Ecto neural progenitor cell (in vitro differentiated cells): Measurements from ENCODE around the gene RAB11A.

Source experiments
- DNase-seq: peaks from one replicate; pipeline ENCODE4 v3.0.0-alpha.2; 2018; ENCODE audit warnings: low spot score

Gene RAB11A

DNA sequence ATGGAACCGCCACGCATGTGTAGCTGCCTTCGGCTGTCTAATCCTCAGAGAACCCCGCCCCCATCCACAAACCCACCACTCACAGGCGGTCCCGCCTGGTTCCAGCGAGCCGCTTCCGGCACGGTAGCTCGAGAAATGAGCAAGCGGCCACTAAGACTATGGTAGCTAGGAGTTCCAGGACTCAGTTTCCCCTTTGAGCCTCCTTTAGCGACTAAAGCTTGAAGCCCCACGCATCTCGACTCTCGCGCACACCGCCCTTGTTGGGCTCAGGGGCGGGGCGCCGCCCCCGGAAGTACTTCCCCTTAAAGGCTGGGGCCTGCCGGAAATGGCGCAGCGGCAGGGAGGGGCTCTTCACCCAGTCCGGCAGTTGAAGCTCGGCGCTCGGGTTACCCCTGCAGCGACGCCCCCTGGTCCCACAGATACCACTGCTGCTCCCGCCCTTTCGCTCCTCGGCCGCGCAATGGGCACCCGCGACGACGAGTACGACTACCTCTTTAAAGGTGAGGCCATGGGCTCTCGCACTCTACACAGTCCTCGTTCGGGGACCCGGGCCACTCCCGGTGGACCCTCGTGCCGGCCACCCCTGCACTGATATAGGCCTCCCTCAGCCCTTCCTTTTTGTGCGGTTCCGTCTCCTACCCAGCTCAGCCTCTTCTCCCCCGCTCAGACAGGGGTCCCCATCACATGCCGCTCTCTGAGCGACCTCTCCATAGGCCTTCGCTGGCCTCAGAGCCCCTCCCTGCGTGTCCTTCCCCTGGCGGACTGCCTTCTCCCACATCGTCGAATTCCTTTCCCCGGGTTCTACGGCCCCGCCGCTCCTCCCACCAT lies at the start of gene RAB11A:
RAB11A (plus strand) TSS at position 366 of the 828 bp plus-strand sequence; CDS start at position 461, 95 bp downstream.
- peak; percentile 97 for DNase-seq

DNA sequence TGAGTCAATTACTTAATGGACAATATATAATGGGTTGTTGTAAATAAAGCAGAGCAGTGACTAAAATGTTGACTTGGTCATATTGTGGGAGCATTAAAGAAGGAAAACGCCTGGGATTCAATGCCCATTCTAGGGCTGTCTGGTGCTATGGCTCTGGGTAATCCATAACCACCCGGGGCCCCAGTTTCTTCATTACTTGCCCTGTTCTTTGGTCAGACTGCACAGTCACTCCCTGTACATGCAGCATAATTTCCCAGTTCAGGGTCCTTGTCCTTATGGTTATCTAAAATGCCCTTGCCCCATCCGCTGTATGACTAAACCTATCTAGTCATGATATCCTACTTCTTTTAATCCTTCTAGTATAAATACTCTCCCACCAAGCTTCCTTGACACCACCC lies 49.7 kb upstream of the RAB11A start:
- no peak for DNase-seq

DNA sequence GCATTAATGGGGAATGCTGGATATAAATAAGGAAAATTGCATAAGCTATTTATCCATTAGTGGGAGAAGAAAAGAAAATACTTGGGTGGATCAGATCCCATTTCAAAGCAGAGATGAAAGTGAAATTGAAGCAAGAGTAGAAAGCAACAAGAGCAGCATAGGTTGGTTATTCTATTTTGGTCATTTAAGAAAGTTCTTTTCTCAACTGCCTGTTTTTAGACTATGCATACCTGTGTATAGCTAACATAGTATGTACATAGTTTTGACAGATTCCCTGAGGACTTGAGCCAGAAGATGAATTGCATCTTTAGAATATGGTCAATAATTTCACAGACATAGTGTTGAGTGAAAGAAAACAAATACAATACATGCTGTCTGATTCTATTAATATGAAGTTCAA lies 48.2 kb upstream of the RAB11A start:
- DNase-seq, result no peak

DNA sequence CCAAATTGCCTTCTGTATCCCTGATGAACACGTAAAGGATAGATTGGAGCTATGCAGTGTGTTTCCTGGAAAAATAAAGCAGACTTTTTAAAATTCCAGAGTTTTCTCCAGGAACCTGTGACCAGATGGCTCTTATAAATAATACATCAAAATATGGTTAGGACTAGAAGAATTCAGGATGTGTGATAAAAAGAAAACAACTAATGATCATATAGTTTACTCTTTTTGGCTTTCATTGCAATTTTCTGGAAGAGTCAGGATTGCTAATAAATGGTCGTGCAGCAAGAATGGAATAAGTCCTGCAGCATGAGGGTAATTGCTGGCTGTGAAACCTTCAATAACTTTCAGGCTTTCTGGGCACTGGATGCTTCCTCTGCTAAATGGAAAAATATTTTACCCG lies 47.0 kb upstream of the RAB11A start:
- DNase-seq, result no peak

DNA sequence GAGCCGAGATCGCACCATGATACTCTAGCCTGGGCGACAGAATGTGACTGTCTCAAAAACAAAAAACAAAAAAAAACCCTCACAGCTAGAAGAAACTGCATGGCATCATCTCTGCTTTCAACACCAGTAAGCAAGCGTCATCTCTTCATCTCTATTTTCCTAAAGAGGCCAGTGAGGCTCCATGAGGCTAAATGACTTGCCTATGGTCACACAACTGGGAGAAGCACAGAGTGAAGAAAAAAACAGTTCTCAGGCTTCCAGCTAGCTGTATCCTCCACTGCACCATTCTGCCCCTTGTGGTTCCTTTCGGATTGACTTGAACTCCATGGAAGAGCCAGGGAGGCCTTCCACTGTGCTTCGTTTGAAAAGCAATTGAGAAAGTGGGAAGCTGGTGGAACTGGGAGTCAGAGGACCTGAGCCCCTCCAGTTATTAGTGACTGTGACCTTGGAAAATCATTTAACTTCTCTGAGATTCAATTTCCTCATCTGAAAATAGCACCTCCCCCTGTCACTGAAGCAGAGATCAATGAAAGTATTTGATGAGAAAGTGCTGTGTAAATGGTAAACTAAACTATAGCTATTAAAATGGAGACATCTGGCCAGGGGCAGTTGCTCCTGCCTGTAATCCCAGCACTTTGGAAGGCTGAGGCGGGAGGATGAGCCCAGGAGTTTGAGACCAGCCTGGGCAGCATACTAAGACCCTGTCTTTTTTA lies 45.1 kb upstream of the RAB11A start:
- peak; percentile 55 for DNase-seq

DNA sequence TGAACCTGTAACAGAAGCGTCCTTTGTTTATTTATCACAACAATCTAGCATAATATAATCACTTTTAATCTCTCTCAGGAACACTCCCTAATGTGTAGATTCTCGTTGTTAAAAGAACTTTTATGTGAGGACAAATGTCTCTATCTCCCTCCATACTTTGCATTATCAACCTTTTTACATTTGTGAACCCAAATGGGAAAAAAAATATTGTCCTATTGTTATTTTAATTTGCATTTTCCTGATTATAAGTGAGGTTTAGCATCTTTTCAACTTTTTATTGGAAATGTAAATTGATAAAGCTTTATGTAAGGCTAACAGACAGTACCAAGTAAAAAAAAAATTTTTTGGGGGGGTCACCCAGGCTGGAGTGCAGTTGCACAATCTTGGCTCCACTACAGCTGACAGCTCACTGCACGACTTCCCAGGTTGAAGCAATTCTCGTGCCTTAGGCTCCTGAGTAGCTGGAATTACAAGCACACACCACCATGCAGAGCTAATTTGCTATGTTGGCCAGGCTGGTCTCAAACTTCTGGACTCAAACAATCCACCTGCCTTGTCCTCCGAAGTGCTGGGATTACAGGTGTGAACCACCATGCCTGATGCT lies 44.2 kb upstream of the RAB11A start:
- no peak for DNase-seq

DNA sequence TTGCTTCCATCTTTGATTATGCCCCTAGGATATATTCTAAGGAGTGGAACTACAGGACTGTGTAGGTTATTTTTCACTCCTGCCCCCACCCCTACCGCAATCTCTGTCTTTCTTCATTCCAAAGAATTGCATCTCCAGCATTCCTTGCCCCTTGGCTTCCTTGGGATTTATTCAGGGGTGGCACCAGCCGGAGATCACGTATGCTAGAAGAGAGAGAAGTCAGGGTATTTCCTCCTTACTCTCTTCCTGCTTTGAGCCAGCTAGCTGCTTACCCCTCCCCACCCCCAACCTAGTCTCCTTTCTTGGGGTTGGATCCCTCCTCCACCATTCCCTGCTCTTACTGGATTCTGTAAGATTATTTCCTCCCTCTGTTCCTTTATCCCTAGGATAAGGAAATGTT lies 42.2 kb upstream of the RAB11A start:
- DNase-seq, result no peak

DNA sequence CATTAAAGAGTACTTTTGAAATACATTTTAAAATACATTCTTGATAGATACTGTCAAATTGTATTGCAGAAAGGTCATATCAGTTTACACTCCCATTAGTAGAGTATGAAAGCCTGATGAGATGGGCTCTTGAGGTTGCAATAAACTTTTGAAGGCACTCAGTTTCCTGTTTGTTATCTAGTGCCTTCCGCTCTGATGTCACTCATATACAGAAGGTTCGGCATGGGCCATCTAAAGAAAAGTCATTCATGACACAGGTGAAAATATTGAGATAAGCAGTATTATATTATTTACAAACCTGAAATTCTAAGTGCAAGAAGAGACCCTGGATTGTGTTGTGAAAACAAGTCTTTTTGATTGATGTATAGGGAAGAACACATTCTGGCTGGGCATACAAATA lies 40.7 kb upstream of the RAB11A start:
- DNase-seq, result no peak

DNA sequence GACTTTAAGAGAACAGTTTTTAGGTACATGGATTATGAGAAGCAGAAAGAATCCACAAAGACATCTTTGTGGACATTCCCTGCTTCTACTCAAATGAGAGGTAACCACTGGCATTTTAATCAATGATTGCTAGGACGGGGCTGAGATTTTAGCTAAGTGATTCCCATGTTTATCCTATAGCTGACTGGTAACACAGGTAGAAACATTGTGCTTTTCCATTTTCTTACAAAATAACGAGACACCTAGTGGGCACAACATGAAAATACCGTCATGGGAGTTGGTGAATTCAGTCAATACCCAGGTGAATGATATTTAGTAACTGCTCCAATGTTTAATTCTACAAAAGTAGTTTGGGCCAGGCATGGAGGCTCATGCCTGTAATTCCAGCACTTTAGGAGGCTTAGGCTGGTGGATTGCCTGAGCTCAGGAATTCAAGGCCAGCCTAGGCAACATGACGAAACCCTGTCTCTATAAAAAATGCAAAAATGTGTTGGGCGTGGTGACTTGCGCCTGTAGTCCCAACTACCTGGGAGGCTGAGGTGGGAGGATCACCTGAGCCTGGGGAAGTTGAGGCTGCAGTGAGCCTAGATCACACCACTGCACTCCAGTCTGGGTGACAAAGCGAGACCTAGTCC lies 40.0 kb upstream of the RAB11A start:
- no peak for DNase-seq

DNA sequence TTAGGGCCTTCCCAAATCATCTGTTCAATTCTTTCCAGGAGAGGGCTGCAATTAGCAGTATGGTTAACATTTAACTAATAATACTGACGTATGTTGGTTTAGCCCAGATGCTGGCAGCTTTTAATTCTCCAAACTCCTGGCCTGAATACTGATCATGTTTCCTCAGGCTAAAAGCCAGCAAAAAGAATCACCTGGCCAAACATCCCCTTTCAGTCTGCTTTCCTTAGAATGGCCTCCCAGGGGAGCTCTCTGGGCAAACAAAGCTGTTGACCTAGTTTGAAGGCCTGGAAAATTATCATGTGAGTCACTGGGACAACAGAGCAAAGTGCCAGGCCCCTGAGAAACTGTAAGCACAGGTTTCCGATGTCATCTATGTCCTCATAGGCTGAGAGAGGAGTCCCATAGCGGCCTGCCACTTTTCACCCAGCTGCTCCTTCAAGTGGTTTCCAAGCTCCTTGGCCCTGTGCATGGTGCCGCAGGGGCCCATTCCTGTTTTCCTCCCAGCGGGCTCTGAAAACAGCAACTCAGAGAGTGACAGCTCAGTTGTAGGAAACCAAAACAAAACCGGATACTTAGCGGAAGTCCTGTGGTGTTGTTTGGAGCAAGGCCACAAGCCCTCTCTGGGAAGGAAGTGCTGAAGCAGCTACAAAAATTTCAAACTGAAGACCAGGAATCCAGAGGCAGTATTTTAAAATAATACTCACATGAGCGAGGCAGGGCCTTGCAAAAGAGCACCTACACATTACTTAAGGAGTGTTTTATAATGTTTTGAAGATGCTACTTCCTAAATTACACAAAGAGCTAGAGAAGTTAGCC lies 36.5 kb upstream of the RAB11A start:
- DNase-seq, result peak; percentile 60

DNA sequence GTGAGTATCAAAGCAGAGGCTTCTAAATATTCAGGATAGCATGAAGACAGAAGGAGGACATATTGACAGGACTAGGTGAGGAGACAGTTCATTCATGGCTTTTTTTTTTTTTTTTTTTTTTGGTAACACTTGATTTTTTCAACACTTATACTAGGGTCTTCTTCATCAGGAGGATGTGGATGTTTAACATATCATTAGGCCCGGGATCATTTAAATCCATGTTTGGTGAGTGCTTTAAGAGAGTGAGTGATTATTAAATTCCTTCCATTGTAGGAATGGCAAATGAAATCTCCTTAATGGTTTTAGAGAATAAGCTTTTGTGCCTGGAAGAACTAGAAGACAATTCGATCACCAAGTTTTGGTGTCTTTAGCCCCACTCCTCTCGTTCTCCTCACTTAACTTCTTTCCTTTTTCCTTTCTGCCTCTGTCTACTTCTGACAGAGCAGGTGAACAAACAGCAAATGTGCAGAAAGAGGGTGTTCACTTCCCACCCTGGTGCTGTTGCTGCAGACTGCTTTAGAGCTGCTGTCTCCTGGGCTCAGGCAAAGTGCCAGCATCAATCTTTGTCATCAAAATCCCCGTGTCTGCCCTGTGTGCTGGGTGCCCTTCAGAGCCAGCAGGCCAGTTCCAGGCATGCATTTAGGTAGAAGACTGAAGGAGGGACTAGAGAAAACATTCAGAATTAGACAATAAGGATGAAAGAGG lies 35.6 kb upstream of the RAB11A start:
- no peak for DNase-seq

DNA sequence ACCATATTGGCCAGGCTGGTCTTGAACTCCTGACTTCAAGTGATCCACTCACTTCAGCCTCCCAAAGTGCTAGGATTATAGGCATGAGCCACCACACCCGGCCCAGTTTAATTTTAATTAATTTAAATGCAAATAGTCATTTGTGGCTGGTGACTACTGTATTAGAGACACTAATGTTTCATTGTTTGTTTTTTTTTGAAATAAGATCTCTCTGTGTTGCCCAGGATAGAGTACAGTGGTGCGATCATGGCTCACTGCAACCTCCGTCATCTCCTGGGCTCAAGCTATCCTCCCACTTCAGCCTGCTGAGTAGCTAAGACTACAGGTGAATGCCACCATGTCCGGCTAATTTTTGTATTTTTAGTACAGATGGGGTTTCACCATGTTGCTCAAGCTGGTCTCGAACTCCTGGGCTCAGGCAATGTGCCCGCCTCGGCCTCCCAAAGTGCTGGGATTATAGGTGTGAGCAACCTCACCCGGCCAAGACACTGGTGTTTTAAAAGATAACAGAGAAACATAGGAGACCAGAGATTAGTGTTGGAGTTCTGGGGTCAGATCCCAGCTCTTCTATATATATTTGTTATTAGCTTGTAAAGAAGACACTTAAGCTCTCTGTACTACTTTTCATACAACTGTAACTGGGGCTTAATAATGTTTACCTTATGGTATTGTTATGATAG lies 34.5 kb upstream of the RAB11A start:
- DNase-seq, result no peak

DNA sequence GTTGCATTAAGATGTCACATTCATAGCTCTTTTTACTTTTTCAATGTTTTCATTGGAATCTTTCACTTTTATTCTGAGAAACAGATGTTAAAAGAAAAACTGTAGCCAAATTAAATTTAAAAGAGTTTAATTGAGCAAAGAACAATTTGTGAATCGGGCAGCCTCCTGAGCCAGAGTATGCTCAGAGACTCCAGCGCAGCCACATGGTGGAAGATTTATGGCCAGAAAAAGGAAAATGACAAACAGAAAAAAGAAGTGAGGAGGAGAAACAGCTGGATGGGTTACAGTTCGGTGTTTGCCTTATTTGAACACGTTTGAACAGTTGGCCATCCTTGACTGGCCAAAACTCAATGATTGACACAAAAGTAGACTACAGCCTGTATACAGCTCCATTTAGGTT lies 33.8 kb upstream of the RAB11A start:
- DNase-seq, result no peak

DNA sequence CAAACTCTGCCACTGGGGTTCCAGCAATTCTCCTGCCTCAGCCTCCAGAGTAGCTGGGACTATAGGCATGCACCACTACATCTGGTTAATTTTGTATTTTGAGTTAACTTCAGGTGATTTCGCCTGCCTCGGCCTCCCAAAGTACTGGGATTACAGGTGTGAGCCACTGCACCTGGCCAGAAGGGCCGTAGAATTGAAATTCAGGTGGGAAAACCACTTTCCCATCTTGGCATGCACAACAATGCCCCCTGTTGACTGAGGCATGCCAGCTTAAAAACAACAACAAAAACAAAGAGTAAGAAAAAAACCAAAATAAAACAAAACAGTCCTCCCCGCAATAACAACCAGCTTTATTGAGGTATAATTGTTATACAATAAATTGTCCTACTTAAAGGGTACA lies 32.6 kb upstream of the RAB11A start:
- no peak for DNase-seq

DNA sequence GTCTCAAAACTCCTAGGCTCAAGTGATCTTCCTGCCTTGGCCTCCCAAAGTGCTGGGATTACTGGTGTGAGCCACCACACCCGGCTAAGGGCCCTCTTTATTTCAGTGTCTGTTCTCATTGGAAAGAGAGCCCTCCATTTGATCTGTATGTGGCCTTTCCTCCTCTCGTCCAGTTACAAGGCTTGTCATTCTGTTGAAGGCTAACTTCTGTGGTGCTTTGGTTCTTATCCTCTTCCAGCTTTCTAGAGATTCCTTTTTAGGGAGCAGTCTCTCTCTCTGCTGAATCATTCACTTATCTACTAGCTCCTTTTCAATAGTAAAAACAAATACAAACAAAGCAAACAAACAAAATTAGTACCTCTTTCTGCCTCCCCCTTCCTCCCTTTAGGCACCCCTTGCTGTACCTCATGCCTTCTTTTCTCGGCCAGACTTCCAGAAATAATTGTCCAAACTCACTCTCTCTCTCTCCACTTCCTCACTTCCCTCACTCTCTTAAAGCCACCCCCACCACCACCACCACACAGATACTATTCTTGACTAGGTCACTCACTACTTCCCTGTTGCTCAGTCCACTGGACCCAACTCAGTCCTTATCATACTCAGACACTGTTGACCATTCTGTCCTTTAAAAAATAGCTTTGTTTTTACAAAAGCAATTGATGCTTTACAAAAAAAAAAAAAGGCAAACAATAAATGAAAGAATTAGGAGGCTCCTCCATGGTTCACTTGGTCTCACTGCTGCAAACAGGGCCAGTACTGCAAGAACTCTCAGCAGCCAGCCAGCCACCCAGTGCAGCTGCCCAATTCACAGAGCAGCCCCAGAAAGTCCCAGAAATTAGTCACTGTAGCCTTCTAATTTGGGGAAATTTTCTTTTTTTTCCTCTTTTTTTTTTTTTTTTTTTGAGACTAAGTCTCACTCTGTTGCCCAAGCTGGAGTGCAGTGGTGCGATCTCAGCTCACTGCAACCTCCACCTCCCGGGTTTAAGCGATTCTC lies 31.7 kb upstream of the RAB11A start:
- no peak for DNase-seq

DNA sequence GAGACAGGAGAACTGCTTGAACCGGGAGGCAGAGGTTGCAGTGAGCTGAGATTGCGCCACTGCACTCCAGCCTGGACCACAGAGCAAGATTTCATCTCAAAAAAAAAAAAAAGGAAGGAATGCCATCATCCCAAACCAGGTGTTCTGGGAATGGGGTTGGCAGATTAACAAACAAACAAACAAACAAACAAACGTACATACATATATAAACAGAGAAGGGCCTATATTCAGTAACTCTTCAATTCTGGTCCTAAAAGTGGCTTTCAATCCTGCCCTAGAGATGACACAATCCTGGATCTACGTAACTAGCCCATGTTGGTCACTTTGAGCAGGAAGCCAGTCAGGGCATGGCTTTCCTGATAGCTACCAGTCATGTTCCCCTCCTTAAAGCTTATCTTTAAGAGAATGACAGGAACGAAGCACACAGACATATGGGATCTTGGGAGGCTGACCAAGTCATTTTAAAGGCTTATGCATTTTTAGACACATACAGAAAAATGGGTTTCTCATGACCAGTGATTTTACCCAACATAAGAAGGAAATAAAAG lies 29.9 kb upstream of the RAB11A start:
- no peak for DNase-seq

DNA sequence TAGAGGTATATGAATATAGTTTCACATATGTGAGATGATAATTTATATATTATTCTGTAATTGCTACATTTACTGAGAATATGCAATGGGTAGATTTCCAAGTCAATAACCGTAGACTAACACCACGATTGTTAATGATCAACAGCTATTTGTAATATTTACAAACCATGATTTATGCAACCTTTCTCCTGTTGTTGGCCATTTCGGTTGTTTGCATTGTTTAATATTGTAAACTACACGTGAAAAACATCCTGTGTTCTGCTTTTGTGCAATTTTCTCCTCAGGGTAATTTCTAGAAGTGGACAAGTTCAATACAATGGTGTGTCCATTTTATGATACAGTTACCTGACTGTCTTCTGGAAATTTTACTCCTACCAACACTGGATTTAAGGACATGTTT lies 29.3 kb upstream of the RAB11A start:
- no peak for DNase-seq

DNA sequence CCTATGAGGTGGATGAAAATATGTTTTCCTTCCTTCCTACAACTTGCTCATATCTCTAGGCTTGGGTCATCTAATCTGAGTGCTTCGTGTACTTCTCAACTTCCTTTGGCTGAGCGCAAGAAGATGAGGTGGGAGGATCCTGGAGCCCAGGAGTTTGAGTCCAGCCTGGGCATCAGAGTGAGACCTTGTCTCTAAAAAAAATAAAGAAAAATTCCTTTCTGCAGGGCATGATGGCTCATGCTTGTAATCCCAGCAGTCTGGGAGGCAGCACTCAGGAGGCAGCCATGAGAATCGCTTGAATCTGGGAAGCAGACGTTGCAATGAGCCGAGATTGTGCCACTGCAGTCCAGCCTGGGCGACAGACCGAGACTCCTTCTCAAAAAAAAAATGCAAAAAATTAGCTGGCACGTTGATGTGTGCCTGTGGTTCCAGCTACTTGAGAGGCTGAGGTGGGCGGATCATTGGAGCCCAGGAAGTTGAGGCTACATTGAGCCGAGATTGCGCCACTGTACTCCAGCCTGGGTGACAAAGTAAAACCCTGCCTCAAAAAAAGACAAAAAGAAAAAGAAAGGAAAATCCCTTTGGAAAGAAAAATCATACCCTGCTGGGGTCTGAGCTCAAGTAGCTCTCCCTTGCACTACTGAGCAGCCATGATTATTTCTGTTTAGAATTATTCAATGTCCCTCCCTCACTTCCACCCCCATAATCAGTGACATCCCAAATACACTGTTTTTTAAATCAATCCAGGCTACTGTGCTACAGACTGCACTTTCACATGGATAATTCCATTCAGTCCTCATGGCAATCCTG lies 28.0 kb upstream of the RAB11A start:
- DNase-seq, result no peak
